Measurements from ENCODE around the gene NUP214.

Gene NUP214

GRCh38 chr9:131167936-131168335 lies 42.5 kb downstream of the NUP214 start:
- H3K27ac ChIP-seq (replicated peaks) = no peak overlapping the region
- no peak for TF ChIP-seq CTCF (IDR thresholded peaks at IDR 0.05; ENCODE audit: insufficient read depth, low read length)
- TF ChIP-seq REST (IDR thresholded peaks at IDR 0.05; ENCODE audit: insufficient replicate concordance, low read depth) = no peak
- no peak for TF ChIP-seq POLR2AphosphoS5 (IDR thresholded peaks at IDR 0.05; ENCODE audit: low read depth)
- no peak for TF ChIP-seq SPI1 (IDR thresholded peaks at IDR 0.05; ENCODE audit: borderline replicate concordance, low read depth)
- TF ChIP-seq GABPA (IDR thresholded peaks at IDR 0.05; ENCODE audit: low read depth) = no peak

GRCh38 chr9:131169563-131170240 lies 44.3 kb downstream of the NUP214 start:
- TF ChIP-seq CTCF (IDR thresholded peaks at IDR 0.05; ENCODE audit: insufficient read depth, low read length) = no peak
- TF ChIP-seq POLR2AphosphoS5 (IDR thresholded peaks at IDR 0.05; ENCODE audit: low read depth) = no peak
- no peak for TF ChIP-seq REST (IDR thresholded peaks at IDR 0.05; ENCODE audit: insufficient replicate concordance, low read depth)
- TF ChIP-seq GABPA (IDR thresholded peaks at IDR 0.05; ENCODE audit: low read depth) = no peak
- TF ChIP-seq SPI1 (IDR thresholded peaks at IDR 0.05; ENCODE audit: borderline replicate concordance, low read depth) = no peak
- Histone ChIP-seq H3K27ac (replicated peaks) (no peak overlapping the region), H3K27me3 (ENCODE audit: insufficient read depth, poor library complexity, severe bottlenecking) (no peaks in the 10 kb centered on the region), H3K4me3 (replicated peaks; ENCODE audit: insufficient read depth, low read length) (no peak overlapping the region)
- peak in 1 of 2 experiments; percentile 12 for DNase-seq (ENCODE audit: low read depth in 1 of 2, low spot score in 1 of 2)

More at GRCh38 chr9:131167936-131168335, 42.5 kb downstream of the NUP214 start:
- no peak for DNase-seq (ENCODE audit: low read depth in 1 of 2, low spot score in 1 of 2)
- Histone ChIP-seq H3K27me3 (ENCODE audit: insufficient read depth, poor library complexity, severe bottlenecking) (no peaks in the 10 kb centered on the region), H3K4me3 (replicated peaks; ENCODE audit: insufficient read depth, low read length) (no peak overlapping the region)

GRCh38 chr9:131173995-131174394 lies 48.6 kb downstream of the NUP214 start:
- DNase-seq (ENCODE audit: low read depth in 1 of 2, low spot score in 1 of 2) = no peak
- Histone ChIP-seq H3K27me3 (ENCODE audit: insufficient read depth, poor library complexity, severe bottlenecking) (no peaks in the 10 kb centered on the region), H3K4me3 (replicated peaks; ENCODE audit: insufficient read depth, low read length) (no peak overlapping the region), H3K27ac (replicated peaks) (no peak overlapping the region)
- TF ChIP-seq SPI1 (IDR thresholded peaks at IDR 0.05; ENCODE audit: borderline replicate concordance, low read depth) = no peak
- TF ChIP-seq CTCF (IDR thresholded peaks at IDR 0.05; ENCODE audit: insufficient read depth, low read length) = no peak
- TF ChIP-seq REST (IDR thresholded peaks at IDR 0.05; ENCODE audit: insufficient replicate concordance, low read depth) = no peak
- no peak for TF ChIP-seq POLR2AphosphoS5 (IDR thresholded peaks at IDR 0.05; ENCODE audit: low read depth)
- no peak for TF ChIP-seq GABPA (IDR thresholded peaks at IDR 0.05; ENCODE audit: low read depth)
